ENCODE data around the gene KCNJ5.

- TF ChIP-seq POLR2A (IDR thresholded peaks at IDR 0.05) (no peak), CTCF (IDR thresholded peaks at IDR 0.05) (no peak)
Observed at GRCh38 chr11:128942272-128942612, 51.1 kb downstream of the KCNJ5 start.

Data from uterus (tissue), 2 donors.